NB4 (cell line): Measurements from ENCODE around the gene FAM53B.

Experiments used
- DNase-seq: peaks from one replicate; pipeline ENCODE4 v3.0.0; 2010; ENCODE audit warnings: low read depth
- H3K4me3 ChIP-seq: one replicate; pipeline ENCODE4 v1.5.1; 2011; ENCODE audit warnings: mild to moderate bottlenecking, low read depth, low read length, moderate library complexity
- MYC ChIP-seq: IDR thresholded peaks from 2 replicates; pipeline ENCODE4 v1.6.1; 2011; ENCODE audit warnings: low read depth, low read length
- POLR2A ChIP-seq: IDR thresholded peaks from 2 replicates; pipeline ENCODE4 v1.6.1; 2011; ENCODE audit warnings: mild to moderate bottlenecking; ENCODE audit not compliant: insufficient read length; ENCODE audit errors: extremely low read depth
- TF ChIP-seq, protein P1 (sequence below): IDR thresholded peaks from one replicate; pipeline ENCODE4 v1.5.1; 2012; ENCODE audit warnings: low read depth, low read length
- TF ChIP-seq, protein P2 (sequence below): IDR thresholded peaks from 2 replicates; pipeline ENCODE4 v1.6.1; 2011; ENCODE audit warnings: low read depth, low read length

FAM53B gene

DNA sequence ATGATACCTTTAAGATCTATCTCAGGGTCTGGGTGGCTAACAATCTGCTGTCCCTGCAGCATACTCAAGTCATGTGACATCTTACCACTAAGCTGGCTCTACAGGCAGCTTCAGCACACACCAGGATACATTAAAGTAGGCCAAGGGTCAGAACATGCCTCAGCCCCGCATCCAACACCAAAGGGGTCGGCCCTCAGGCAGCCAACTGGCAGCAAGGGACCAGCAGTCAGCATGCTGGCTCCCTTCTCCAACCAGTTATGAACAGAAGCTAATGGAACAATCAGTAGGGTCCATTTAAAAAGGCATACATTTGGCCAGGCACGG is 37.1 kb downstream of the FAM53B start:
- no peak for DNase-seq
- H3K4me3 ChIP-seq: no peak overlapping the region
- TF ChIP-seq POLR2A (no peak), MYC (no peak)
- TF ChIP-seq, protein P1, sequence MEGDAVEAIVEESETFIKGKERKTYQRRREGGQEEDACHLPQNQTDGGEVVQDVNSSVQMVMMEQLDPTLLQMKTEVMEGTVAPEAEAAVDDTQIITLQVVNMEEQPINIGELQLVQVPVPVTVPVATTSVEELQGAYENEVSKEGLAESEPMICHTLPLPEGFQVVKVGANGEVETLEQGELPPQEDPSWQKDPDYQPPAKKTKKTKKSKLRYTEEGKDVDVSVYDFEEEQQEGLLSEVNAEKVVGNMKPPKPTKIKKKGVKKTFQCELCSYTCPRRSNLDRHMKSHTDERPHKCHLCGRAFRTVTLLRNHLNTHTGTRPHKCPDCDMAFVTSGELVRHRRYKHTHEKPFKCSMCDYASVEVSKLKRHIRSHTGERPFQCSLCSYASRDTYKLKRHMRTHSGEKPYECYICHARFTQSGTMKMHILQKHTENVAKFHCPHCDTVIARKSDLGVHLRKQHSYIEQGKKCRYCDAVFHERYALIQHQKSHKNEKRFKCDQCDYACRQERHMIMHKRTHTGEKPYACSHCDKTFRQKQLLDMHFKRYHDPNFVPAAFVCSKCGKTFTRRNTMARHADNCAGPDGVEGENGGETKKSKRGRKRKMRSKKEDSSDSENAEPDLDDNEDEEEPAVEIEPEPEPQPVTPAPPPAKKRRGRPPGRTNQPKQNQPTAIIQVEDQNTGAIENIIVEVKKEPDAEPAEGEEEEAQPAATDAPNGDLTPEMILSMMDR: no peak
- TF ChIP-seq, protein P2, sequence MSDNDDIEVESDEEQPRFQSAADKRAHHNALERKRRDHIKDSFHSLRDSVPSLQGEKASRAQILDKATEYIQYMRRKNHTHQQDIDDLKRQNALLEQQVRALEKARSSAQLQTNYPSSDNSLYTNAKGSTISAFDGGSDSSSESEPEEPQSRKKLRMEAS: no peak

DNA sequence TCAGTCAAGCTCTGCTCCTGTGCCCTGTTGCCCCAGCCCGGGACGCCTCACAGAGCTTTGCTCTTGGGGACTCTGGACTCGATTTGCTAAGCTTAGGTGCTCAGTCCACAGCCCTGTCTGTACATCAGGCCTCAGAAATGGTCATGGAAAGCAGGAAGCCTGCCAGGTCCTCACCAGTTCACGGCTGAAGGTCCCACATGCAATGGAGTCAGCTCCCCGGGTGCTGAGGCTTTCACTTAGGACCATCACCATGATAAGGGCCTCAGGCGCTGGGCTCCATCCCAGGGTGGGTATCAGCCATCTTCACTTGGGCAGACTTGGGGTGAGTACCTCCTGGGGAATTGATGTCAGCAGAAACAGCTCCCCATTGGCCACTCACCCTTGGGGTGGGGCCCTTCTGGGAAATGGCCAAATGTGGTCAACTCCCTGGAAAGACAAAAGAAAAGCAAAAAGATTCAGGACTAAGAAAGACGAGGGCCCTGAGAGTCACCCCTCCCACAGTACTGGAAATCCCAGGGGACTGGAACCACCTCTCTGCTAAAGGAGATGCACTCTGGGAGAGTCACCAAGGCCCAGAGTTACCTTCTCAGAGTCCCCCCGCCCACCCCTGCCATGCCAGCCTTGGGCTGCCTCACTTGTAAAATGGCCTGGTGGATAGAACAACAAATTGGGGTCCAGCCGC is 37.6 kb downstream of the FAM53B start:
- no peak for TF ChIP-seq MYC
- no peak for TF ChIP-seq POLR2A
- TF ChIP-seq, protein P1: no peak
- TF ChIP-seq, protein P2: no peak
- H3K4me3 ChIP-seq: no peak overlapping the region
- DNase-seq: no peak

DNA sequence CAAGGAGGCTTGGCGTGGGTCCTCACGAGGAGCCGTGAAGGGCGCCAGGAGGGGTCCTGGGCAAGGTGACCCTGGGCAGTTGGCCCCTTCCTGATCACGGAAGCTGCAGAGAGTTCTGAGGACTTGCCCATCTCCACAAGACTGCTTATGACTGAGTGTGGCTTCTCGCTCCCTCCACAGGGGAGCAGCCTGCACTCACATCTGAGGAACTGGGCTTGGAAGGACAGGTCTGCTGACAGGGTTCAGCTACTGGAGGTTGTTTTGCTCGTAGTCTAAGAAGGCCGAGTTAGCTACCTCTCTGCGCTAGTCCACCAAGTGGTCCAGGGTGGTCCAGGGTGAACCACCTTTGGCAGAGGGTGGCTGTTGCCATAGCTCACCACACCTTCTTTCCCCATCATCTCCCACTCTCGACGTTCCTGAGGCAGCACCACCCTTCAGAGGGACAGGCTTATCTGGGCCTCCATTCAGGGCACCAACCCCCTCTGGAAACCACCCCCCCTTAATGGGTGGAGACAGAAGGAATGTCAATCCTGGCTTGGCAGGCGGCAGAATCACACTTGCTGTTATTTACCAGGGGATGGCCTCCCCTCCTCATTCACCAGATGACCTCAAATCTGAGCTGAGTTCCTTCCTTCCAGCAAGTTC is 38.2 kb downstream of the FAM53B start:
- DNase-seq: no peak
- TF ChIP-seq, protein P1: no peak
- no peak for TF ChIP-seq MYC
- TF ChIP-seq POLR2A: no peak
- TF ChIP-seq, protein P2: no peak
- H3K4me3 ChIP-seq: no peak overlapping the region

DNA sequence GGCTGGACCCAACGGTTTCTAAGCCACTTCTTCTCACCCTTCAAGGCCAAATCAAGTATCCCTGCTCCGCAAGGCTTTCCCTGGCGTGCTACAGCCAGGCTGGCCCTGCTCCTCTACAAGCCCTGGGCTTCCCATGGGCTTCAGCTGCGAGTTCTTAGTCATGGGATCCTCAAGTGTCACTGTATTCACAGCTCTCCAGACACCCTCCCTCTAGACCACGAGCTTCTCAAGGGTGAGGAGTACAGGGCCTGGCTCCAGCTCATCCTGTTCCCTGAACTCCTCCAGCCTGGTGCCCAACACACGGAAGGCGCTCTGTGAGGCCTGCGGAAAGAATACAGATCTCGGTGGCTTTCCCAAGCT is 38.8 kb downstream of the FAM53B start:
- TF ChIP-seq MYC (no peak), POLR2A (no peak)
- TF ChIP-seq, protein P1: no peak
- TF ChIP-seq, protein P2: no peak
- H3K4me3 ChIP-seq: no peak overlapping the region
- DNase-seq: no peak

DNA sequence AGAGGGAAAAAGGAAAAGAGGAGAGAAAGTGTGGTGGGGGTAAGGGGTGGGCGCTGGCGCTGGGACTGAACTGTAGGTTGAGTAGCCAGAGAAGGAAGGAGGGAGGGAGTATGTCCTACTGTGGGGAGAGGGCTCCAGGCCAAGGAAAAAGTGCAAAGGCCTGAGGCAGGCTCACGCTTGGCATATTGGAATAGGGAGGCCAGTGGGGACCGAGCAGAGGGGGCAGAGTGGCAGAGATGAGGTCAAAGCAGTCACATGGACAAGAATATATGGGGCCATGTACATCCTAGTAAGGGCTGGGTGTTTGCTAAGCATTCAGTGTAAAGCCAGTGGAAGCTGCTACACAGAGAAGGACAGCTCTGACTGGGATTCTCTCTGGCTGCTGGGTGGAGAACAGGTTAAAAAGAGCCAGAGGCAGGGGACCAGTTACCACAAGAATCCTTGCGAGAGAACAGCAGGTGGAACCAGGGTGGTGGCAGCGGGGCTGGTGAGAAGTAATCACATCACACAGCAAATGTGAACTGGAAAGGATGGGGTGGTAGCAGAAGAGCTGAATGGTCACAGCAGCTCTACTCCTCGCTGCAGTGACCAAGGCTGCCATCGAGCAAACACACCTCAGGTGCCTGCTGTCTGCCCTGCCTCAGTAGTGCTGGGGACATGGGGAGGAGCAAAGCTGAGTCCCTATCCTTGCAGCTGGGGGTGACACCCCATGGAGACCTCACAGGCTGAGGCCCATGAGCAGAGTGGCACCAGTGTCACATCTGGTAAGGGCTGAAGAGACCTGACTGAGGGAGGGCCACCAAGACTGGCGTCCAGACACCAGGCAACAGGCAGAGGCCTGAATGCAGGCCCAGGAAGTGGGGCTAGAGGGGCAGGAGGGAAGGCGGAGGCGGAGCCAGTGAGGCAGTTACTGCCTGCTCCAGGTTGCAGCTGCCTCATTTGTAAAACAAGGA is 39.5 kb downstream of the FAM53B start:
- TF ChIP-seq, protein P1: no peak
- TF ChIP-seq MYC (no peak), POLR2A (no peak)
- TF ChIP-seq, protein P2: no peak
- no peak overlapping the region for H3K4me3 ChIP-seq
- DNase-seq: no peak
